Bronchial smooth muscle cell (primary cell): ENCODE results near the gene SYTL1. TPM values are rescaled to one million over a fixed set of nuclear protein-coding genes. Genes with fewer than 3 reads are reported as not detected.

ENCODE experiments used
- total RNA-seq: library from RNA; depleted of rRNA; stranded (reverse); fragments of >200 nt; gene quantifications from 2 replicates; pipeline ENCODE4 v1.2.1, GENCODE V29; 2014

The SYTL1 gene, protein sequence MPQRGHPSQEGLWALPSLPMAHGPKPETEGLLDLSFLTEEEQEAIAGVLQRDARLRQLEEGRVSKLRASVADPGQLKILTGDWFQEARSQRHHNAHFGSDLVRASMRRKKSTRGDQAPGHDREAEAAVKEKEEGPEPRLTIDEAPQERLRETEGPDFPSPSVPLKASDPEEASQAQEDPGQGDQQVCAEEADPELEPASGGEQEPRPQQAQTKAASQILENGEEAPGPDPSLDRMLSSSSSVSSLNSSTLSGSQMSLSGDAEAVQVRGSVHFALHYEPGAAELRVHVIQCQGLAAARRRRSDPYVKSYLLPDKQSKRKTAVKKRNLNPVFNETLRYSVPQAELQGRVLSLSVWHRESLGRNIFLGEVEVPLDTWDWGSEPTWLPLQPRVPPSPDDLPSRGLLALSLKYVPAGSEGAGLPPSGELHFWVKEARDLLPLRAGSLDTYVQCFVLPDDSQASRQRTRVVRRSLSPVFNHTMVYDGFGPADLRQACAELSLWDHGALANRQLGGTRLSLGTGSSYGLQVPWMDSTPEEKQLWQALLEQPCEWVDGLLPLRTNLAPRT
- 0.32 TPM in 1 of 2 replicates, not detected in the other for total RNA-seq

GRCh38 chr1:27341525-27342252, at the start of gene SYTL1:
SYTL1 (plus strand) TSS chr1:27342022; CDS start chr1:27345335, 3,313 bp downstream.

GRCh38 chr1:27321813-27322568, 19.8 kb upstream of the SYTL1 start, which contains the start of gene TMEM222:
TMEM222 (plus strand) TSS chr1:27322163; CDS start chr1:27322198, 35 bp downstream.

DNA sequence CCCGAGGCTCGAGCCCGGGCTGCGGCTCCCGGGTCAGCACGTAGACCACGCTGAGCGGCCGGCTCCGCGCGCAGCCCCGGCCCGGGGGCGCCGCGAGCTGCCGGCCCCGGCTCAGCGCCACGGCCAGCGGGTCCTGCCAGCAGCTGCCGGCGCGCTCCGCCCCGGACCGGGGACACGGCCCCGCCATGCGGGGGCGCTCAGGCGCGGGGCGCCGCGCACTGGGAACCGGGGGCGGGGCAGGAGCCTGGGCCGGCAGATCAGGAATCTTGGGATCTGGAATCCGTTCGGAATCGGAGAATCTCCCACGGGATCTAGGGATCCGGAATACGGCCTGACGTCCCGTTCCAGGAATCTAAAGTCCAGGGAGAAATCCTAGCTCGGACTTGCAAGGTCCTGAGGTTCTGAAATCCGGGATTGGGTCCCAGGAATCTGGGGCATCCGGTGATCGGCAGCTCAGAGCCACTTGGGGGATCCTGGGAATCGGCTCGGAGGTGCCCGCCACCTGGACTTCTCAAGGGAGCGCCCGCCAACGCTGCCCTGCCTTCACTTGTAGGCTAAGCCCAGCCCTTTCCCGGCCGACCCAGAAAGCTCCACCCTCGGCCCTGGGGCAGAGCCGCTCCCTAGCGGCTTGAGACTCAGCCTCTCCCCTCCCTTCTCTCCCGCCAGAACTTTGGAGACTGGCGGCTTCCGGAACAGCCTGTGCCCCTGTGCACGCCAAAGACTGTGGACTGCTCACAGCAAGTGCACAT, 24.8 kb downstream of the SYTL1 start, which contains the start of gene MAP3K6:
Gene MAP3K6, minus strand, starts transcription at position 551 of the 749 bp plus-strand sequence. Its CDS starts 364 bp downstream, at position 187.

DNA sequence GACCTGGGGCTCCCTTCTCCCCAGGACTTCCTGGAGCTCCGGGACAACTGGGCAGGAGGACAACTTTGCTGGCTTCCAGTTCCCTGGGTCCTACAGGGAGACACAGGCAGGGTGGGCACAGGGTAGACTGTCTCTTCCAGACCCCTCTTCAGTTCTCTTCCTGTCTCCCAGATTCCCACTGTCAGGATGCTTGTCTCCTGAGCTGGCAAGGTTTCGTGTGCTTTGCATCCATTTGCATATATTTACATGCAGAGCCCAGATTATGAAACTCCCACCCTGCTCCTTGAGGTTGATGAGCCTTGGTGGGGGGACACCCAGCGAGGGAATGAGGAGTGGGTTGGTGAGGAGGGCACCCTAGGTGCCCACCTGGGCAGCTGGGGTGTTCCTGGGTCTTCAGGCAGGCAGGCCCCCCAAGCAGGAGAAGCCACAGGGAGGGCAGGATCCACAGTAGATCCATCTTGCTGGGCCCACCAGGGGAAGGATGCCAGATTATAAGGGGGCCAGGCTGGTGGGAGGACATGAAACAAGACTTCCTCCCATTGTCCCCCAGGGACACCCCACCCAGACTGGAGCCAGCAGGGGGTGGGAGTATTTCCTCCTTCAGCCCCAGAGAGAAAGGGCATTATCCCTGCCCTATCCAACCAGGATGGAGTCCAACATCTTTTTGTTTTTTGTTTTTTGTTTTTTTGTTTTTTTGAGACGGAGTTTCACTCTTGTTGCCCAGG, 32.7 kb downstream of the SYTL1 start, which contains the start of gene FCN3:
Gene FCN3, minus strand, starts transcription at position 463 of the 725 bp plus-strand sequence. Its CDS starts 6 bp downstream, at position 457.

DNA sequence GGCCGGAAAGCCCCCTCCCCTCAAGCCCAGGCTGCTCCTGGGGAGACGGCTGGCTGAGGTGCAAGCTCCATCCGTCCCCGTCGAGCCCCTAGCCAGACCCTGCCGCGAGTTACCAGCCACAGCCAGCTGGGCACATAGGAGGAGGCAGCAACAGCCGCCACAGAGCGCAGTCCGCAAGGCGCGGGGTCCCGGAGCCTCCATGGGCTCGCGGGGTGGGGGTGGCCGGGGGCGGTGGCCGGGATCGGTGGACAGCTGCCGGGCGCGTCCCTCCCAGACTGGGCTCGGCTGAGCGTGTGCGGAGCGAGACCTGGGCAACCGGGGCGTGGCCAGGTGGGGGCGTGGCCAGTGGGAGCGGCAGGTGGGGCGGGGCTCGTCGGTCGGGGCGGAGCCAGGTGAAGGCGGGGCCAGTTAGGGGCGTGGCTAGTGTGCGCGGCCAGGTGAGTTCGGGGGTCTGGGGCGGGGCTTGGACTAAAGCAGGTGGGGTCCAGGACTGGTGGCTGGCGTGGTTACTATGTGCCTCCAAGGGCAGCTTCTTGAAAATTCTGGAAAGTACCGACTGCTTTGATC, 41.3 kb downstream of the SYTL1 start, which contains the start of gene CD164L2:
Gene CD164L2, minus strand, starts transcription at position 295 of the 567 bp plus-strand sequence. Its CDS starts 94 bp downstream, at position 201.

GRCh38 chr1:27392096-27392777, 50.4 kb downstream of the SYTL1 start, which contains the start of gene GPR3:
GPR3 (plus strand) TSS chr1:27392622; CDS start chr1:27393799, 1,177 bp downstream.

Other genes with a start within 250 kb of the SYTL1 start
- gene SLC9A1, start 186.9 kb upstream of the SYTL1 start, total RNA-seq, result 4.4 and 4.6 TPM in 2 replicates
- 16.7 and 18.8 TPM in 2 replicates for gene WDTC1, start 107.4 kb upstream of the SYTL1 start, total RNA-seq
- gene TMEM222, start 19.9 kb upstream of the SYTL1 start, total RNA-seq, result 22.3 and 23.3 TPM in 2 replicates
- 15.0 and 15.8 TPM in 2 replicates for gene MAP3K6, start 24.9 kb downstream of the SYTL1 start, total RNA-seq
- gene FCN3, start 32.8 kb downstream of the SYTL1 start, total RNA-seq, result not detected in 2 replicates
- gene CD164L2, start 41.3 kb downstream of the SYTL1 start, total RNA-seq, result not detected in 2 replicates
- 0.09 and 0.16 TPM in 2 replicates for gene GPR3, start 50.6 kb downstream of the SYTL1 start, total RNA-seq
- gene WASF2, start 148.1 kb downstream of the SYTL1 start, total RNA-seq, result 15.8 and 19.2 TPM in 2 replicates